ENCODE results near the gene CABLES1. TPM values are rescaled to one million over a fixed set of nuclear protein-coding genes. Genes with fewer than 3 reads are reported as not detected.
"Not testable (repeated sequence)": the region's sequence is repeated elsewhere in the genome, so short reads cannot be mapped to it uniquely, and the experiment has no call there.

Gene CABLES1
- total RNA-seq, 1 donor = 18.3 TPM

DNA sequence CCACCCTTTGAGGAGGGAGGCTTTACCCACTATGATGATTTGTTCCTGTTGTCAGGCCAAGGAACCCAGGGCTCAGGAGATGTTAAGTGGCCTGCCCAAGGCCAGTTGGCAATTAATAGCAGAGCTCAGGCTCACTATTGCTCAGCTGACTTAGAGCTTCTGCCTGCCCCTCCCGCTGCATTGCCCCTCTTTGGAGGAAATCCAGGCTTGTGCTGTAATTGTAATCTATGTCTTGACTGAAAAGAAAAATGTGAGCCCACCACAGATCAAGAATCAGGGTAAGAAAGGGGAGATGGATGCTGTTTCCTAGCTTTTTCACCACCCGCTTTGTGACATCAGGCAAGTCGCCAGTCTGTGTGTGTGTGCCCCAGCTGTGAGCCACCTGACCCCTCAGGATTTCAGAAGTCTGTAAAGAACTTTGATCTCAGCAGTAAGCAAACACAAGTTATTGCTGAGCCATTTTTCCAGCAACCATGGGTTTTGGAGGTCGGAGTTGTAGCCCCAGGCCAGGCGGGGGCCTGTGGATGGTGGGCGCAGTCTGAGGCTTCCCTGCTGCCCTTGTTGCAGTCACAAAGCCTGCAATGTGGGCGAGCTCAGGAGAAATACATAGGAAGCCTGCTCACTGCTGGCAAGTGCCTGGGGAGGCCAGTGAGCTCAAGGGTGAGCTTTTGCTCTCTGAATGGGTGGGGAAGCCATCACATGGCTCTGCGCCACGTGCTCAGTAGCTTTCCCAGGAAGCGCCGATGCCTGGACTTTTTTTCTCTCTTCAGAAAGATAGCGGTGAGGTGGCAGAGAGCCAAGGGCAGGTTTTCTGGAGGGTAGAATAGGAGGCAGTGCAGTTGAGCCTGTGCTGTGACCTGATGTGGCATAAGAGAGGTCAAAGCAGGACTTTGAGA, 6.1 kb downstream of the CABLES1 start:
- DNase-seq (ENCODE audit: low read depth in 2 of 3, low spot score in 2 of 3) = peak in 1 of 3 donors; percentile 48

DNA sequence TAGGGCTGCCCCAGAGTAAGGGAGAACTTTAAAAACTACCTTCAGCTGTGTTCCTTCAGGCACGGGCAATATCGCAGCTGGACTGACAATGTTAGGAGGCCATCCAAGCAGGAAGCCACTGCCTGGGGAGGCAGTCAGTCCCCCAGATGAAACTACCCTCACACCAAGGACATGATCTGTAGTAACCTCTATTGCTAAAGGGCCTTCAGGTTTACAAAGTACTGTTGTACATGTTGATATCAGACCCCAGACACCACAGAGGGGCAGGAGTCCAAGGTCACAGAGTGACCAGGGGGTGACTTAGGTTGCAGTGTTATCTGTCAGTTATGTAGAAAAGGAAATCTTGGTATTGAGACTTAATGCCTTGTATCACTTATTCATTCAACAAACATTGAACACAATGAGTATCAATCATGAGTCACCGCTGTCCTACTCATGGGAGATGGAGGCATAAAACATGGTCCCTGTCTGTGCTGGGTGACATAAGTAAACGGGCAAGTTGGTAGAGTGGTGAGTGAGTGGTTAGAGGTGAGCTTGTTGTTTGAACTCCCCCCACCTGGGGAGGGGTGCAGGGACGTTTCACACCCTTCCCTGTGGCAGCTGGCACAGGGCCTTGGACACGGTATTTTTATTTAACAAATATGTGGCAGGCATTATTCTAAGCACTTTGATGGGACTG, 7.1 kb downstream of the CABLES1 start:
- no peak for DNase-seq (ENCODE audit: low read depth in 2 of 3, low spot score in 2 of 3)

DNA sequence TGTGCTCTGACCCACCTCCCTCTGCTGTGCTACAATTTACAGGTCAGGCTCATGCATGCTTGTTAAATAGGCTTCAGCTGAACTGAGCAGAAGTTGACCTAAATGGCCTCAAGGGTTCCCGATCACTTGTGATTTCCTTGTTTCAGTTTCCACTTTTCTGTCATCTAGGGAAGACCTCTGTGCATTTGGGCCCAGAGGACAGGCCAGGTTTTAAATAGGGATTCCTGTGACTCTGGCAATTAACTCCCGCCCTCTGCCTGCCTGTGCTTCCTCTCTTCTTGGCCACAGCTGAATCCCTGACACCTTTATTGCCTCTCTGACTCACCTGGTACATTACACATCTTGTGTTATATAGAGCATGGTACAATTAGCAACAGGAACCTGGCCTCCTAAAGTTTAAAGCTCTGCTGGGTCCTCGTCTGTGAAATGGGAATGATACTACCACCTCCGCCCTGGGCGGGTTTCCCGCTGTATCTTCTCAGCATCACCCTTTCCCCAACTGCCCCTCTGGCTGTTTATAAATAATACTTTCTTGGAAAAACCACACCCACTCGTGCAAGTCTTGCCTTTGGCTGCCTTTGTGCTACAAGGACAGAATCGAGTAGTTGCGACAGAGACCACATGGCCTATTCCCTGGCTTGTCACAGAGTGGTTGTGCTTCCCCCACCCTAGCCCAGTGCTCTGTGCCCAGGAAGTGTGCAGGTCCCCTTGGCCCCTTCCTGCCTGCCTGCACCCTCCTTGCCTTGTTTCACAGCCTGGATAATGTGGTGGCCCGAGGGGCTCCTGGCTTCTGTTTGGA, 7.9 kb downstream of the CABLES1 start:
- peak in 1 of 3 donors; percentile 31 for DNase-seq (ENCODE audit: low read depth in 2 of 3, low spot score in 2 of 3)

DNA sequence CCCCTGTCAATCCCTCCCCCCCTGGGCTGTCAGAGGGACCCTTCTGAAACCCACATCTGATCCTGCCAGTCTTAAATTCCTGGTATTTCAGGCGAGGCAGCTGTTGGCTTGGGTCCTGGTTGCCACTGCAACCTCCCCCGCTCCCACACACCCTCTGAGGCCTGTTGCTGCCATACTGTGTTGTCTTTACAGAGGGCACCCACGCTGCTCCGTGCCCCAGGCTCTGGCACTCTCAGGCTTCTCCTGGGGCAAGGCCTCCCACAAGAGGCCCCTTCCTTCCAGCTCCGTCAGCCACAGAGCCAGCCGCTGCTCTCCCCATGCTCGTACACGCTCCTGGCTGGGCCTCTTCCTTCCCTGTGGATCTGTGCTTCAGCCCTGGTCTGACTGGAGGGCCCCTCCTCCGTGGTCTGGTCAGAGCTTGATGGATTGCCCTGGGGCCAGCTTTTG, 8.6 kb downstream of the CABLES1 start:
- DNase-seq (ENCODE audit: low read depth in 2 of 3, low spot score in 2 of 3) = peak in 1 of 3 donors; percentile 24

DNA sequence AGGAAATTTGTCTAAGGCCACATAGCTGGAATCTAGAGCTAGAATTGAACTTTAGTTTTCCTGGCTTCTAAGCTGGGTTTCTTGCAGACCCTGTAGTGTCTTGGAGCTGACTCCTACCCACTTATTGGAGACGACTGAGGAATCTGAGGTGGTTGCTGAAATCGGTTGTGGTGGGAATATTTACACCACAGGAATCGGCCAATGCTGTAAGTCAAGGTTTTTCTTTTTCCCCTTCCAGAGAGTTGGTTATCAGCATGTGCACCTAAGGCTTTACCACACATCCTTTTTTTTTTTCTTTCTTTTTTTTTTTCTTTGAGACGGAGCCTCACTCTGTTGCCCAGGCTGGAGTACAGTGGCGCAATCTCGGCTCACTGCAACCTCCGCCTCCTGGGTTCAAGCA, 9.4 kb downstream of the CABLES1 start:
- peak in 1 of 3 donors; percentile 26 for DNase-seq (ENCODE audit: low read depth in 2 of 3, low spot score in 2 of 3)

DNA sequence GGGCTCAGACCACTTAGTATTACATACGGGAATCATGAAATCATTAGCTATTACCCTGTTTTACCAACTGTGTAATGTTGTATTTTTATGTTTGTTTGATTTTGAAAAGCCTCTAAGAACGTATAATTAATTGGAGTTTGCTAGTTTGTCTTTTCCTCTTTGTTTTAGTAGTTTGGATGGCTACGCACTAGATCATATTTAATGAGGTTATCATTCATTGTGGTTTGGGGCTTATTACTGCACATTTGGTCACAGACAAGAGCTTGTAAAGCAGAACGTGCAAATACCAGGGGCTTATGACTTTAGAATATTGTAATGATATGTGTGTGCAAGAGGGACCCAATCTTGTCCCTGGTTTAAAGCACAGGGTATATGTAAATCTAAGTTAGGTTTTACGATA, 10.3 kb downstream of the CABLES1 start:
- no peak for DNase-seq (ENCODE audit: low read depth in 2 of 3, low spot score in 2 of 3)

DNA sequence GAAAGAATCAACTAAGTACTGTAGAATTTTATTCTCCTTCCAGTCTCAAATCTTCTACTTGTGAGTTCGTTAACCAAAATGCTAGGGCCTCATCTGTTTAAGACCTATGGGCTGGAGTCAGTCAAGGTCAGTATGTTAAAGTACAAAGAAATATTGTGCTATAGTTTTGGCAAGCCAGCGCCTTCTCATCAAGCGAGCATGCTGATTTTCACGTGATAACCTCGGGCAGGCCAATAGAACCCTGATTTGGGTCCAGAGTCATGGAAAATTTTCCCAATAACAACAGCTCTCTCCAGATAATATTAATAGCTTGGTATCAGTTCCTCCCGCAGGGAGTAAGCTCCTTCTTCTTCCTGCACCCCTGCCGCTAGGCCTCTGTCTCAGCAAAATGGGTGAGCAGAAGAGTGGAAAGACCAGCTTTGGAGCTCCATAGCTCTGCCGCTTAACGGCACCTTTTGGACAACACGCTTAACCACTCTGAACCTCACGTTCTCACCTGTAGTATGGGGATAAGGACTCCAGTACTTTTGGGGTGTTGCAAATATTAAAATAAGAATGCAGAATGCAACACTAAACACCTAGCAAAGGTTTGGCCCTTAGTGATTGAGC, 11.7 kb downstream of the CABLES1 start:
- no peak for DNase-seq (ENCODE audit: low read depth in 2 of 3, low spot score in 2 of 3)

DNA sequence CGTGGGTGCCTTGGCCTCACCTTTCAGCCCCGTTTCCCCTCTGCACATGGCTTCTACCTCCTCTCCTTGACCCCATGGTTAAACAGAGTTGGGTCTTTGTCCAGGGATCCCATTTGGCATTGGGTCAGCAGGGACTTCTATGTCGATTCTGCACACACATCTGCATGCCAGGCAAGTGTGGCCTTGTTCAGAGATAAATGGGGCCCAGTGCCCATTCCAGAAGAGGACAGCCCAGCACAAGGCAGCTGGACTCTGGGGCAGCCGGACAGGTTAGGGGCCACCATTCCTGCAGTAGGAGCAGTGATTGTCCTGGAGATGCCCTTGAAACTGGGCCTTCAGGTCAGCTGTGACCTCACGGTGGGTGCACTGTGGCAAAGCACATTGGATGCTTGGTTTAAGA, 13.1 kb downstream of the CABLES1 start:
- DNase-seq (ENCODE audit: low read depth in 2 of 3, low spot score in 2 of 3) = no peak

DNA sequence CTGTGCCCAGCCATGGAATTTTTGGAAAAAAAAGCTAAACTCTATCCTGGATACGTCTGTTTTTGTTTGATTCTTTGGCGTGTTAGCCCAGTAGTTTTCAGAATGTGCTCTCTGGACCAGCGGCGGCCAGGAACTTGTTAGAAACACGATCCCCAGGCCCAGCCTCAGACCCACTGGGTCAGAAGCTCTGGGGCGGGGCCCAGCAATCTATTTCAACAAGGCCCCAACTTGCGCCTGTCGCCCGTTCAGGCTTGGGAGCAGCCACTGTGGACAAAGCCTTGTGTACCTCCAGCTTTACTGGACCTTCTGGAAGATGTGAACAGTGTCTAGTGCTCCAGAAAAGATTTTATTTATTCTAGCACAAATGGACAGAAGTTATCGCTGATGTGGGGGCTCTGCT, 14.3 kb downstream of the CABLES1 start:
- no peak for DNase-seq (ENCODE audit: low read depth in 2 of 3, low spot score in 2 of 3)

DNA sequence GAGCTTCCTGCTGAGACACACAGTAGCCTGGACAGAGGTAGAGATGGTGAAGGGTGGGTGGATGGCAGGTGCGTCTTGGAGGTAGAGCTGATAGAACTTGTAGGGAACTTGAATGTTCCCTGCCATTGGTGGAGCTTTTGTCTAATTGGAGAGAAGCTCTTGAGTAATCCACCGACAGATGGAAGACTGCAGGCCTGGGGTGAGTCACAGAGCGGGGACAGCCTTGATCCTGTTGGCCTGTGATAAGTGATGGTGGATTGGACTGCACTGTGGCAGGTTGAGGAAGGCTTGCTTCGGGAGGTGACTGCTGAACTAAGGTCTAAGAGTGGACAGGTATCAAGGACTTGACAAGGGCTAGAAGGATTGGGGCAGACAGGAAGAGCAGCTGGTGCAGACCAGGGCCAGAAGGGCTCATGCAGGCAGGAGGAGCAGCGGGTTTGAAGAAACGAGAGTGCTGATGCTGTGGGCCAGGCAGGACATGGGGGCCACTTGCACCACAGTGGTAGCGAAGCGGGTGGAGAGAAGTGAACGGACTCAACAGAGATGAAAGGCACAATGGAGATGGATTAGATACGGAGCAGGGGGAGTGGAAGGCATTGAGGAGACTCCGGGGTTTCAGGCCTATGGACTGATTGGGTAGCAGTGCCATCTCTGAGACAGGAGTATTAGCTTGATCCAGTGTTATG, 16.3 kb downstream of the CABLES1 start:
- DNase-seq (ENCODE audit: low read depth in 2 of 3, low spot score in 2 of 3) = no peak

DNA sequence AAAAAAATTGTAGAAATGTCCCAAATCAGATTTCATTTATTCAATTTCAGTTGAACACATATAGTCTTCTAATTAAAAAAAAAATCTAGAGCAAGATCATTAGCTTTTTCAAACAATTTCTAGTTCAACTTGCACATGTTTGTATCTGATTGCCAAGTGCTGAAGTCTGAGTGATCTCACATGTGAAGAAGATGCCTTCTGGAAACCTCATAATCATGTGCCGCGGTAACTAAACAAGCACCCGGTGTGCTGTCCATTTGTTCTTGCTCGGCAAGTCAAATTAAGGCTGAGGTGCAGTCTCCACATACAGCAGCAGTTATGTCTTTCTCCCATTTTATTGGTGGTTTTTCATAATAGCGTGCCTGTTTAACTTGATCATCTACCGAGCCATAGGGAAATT, 18.7 kb downstream of the CABLES1 start:
- no peak for DNase-seq (ENCODE audit: low read depth in 2 of 3, low spot score in 2 of 3)

DNA sequence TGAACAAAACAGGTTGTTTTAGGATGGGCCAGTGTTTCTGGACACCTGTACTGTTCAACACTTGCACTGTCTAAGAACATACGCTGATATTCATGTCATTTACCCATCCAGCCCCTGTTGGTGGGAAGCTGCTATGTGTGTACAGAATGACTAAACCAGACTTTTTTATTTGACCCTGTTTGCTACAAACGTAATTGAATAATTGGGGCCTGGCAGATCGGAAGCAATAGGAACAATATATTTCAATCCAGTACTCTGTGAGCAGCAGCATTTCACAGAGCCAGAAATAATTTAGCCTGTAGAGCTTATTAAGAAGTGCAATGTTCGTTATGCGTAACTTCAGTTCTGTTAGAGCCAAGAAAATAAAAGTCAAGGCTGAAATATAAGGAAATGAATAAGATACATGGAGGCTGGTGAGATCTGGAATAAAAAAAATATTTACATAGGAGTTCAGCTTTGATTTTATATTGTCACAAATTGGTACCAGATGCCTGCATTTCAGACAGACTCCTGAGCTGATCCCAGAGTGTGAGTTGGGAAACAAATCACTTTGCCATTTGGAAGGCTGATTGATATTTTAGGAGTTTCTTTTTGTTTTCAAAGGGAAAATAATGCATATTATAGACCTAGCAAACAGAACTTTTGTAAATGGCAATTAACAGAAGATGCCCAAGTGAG, 19.7 kb downstream of the CABLES1 start:
- no peak for DNase-seq (ENCODE audit: low read depth in 2 of 3, low spot score in 2 of 3)

DNA sequence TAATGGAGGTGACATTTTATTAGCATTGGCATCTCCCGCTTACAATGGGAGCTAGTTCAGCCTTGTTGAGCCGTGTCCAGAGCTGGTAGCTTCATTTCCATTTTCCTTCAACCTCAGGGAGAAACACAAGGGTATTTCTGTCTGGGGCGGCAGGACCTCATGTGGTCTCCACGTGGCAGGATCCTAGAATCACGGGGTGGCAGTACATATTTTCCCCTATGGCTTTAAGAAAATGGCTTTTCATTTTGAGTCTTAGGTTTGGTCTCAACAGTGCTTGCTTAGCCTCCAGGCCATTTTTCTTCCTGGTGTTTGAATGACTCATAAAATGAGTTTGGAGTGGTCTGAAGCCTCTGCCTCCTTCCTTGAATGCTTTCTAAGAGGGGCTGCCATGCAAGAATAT, 20.3 kb downstream of the CABLES1 start:
- no peak for DNase-seq (ENCODE audit: low read depth in 2 of 3, low spot score in 2 of 3)

DNA sequence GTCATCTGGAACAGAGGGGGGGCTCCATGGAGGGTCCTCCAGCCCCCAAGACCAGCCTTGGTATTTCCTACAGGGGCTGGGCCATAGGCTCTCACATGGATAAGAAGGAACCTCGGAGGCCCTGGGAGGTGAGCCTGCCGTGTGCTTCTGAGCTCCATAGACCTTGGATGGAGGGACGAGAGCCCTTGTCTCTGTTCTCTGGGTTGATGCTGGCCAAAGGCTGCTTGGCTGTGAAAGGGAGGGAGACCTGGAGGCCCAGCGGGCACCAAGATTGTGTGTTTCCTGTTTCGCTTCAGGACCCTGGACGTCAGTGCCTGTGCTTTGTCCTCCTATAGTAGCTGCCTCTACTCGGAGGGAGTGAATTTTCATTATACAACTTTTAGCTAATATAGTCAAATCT, 20.8 kb downstream of the CABLES1 start:
- DNase-seq (ENCODE audit: low read depth in 2 of 3, low spot score in 2 of 3) = no peak

DNA sequence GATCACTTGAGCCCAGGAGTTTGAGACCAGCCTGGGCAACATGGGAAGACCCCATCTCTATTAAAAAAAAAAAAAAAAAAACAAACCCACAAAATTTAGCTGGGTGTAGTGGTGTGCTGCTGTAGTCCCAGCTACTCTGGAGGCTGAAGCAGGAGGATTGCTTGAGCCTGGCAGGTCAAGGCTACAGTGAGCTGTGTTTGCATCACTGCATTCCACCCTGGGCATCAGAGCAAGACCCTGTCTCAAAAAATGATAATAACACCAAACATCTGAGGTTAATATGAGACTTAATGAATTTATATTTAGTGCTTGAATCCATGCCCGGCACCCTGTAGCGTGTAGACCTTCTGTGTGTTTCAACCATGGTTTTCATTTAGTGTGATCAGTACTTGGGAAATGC, 22.8 kb downstream of the CABLES1 start:
- DNase-seq (ENCODE audit: low read depth in 2 of 3, low spot score in 2 of 3) = no peak

DNA sequence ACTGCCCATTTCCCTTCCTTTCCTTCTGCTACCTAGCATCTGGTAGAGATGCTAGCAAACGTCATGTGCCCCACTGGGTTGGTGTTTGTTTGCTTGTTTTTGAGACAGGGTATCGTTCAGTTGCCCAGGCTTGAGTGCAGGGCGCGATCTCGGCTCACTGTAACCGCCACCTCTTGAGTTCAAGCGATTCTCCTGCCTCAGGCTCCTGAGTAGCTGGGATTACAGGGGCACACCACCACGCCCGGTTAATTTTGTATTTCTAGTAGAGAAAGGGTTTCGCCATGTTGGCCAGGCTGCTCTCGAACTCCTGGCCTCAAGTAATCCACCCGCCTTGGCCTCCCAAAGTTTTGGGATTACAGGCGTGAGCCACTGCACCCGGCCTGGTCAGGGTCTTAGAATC, 23.6 kb downstream of the CABLES1 start:
- DNase-seq (ENCODE audit: low read depth in 2 of 3, low spot score in 2 of 3) = not testable (repeated sequence)

DNA sequence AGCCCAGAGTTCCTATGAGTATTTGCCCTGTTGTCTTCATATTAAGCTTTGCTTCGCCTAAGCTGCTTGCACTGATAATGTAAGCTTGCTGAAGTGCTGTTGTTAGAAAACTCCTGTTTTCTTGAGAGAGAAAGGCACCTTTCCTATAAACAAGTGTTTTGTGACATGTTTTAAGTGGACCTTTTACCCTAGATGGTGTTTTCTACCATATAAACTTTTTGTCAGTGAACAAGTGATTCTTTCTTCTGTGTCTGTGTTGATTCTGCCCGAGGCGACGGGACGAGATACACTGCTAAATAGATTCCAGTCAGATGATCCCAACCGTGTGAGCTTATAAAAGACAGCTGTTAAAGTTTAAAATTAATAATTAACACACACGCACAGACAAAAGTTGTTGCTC, 24.1 kb downstream of the CABLES1 start:
- no peak for DNase-seq (ENCODE audit: low read depth in 2 of 3, low spot score in 2 of 3)

DNA sequence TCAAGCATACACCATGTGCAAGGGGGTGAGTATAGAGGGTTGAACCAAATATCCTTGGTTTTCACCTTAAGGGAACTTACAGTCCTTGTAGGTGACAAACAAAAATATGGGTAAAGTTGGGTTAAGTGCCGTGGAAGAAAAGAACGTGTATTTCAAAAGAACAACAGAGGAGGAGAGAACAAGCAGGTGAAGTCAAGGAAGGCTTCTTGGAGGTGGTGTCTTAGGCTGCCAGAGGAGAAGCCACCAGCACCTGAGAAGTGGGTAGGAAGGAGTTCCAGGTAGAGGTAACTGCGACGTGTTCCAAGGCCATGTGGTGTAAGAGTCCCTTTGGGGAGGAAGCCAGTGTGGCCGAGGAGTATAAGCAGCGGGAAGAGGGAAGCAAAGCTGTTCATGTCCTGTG, 27.2 kb downstream of the CABLES1 start:
- no peak for DNase-seq (ENCODE audit: low read depth in 2 of 3, low spot score in 2 of 3)

DNA sequence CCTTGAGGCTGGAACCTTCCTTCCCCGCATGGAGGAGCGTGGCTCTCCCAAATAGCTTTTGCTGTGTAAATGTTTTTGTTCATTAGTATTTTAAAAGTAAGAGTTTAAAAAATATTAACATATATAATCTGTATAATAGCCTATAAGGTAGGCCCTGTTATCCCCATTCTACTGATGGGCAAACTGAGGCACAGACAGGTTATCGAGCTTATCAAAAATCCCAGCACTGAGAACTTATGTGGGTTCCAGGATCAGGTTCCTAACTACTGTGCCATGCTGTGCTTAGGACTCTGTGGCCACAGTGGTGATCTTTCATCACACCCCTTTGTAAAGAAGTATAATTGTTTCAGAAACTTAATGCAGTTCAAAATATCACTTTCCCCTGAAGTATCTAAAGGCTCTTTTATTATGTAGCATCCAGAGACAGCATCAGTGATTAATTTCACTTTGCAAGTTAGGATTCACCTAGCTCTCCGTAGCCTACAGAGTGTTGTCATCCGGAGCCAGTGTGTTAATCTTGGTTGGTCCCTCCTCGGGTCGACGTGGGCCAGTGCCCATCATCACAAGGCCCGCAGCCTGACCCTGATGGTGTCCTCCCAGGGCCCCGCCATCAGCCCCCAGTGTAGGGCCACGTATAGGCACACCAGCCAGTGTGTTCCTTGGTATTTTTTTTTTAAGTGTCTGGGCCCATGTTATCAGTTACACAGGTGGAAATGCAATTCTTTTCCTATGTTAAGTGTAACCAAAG, 28.7 kb downstream of the CABLES1 start:
- no peak for DNase-seq (ENCODE audit: low read depth in 2 of 3, low spot score in 2 of 3)
